ENCODE measurements around the gene MYO5B.

DNA sequence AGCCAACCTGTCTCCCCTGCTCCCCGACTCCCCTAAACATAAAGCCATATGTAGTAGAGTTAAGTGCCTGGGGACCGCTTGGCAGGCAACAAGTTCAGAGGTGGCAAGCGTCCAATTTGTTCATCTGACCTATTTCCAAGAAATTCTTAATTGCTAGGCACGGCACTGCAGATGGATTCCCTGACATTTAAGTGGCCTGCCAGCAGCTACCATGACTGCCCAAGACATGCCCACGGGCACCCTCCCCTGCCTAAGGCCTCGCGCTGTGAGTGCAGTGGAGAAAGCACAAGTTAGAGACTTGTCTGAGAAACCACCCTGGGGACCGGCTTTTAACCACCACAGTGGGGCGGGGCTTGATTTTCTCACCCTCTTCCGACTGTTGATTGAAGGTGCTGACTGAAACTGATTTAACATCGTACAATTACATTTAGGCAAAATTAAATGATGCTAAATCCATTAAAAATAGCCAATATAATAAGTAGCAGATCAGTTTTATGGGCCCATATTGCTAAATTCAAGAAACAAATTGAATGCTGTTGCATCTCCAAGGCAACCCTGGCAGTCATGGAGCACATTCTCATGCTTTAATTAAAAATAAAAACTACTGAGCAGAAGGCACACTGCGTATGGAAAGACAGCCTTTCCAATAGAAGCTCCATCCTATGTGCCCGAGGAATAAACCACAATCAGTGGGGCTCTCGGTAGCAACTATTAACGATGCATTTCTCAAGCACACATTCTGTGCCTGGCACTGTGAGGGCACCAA lies 218.0 kb downstream of the MYO5B start:
- TF ChIP-seq CTCF (IDR thresholded peaks at IDR 0.05; ENCODE audit: insufficient read depth, low read length, poor library complexity, severe bottlenecking) (no peak), EZH2phosphoT487 (conservative IDR thresholded peaks at IDR 0.05; ENCODE audit: low read length) (no peak)
